IMR-90 (cell line): ENCODE results near the gene MACF1. TPM values are rescaled to one million over a fixed set of nuclear protein-coding genes. Genes with fewer than 3 reads are reported as not detected.
A peak's percentile ranks its signal among the peaks of the same experiment; 100 is the strongest.

ENCODE experiments used
- ATAC-seq: fragments of 200-7000 bp; cut with Tn5 transposase; 2 replicates; pipeline ENCODE4 v1.9.1; 2020; ENCODE audit warnings: low read depth, mild to moderate bottlenecking, moderate library complexity
- BruUV-seq: library from RNA; stranded (reverse); fragments of 400-500 nt; replicated peaks from 2 replicates; lab custom pipeline; 2021; lab: Mats Ljungman, UMichigan
- CTCF ChIA-PET: fragments of 300-600 bp; formaldehyde crosslinking; extraction: SDS; loops from one replicate; lab custom pipeline; 2021; ENCODE audit warnings: antibody characterized with exemption; lab: Yijun Ruan, JAX
- POLR2A ChIA-PET: fragments of 300-600 bp; sonication (Branson Sonifier 250); formaldehyde crosslinking; loops from one replicate; lab custom pipeline; 2022; ENCODE audit warnings: antibody characterized with exemption; ENCODE audit not compliant: unreplicated experiment; lab: Charles Lee
- DNase-seq: peaks from one replicate; pipeline ENCODE4 v3.0.0; 2013
- H2AFZ ChIP-seq: replicated peaks from 2 replicates; pipeline ENCODE3; 2013; ENCODE audit warnings: low read length, mild to moderate bottlenecking; ENCODE audit not compliant: poor library complexity
- H2AK5ac ChIP-seq: 2 replicates; pipeline ENCODE4 v1.6.1; 2013; ENCODE audit warnings: low read depth, low read length, inconsistent platforms
- H2AK9ac ChIP-seq: replicated peaks from 2 replicates; pipeline ENCODE3; 2013; ENCODE audit warnings: mild to moderate bottlenecking, low read depth, low read length, moderate library complexity; ENCODE audit not compliant: poor library complexity
- H2BK120ac ChIP-seq: 2 replicates; pipeline ENCODE4 v1.6.1; 2013; ENCODE audit warnings: low read depth, low read length, inconsistent platforms
- H2BK15ac ChIP-seq: 3 replicates; pipeline ENCODE4 v1.6.1; 2013; ENCODE audit warnings: low read depth, low read length, inconsistent platforms
- H2BK20ac ChIP-seq: 2 replicates; pipeline ENCODE4 v1.6.1; 2013; ENCODE audit warnings: low read depth, mild to moderate bottlenecking, inconsistent platforms, low read length, moderate library complexity
- H2BK5ac ChIP-seq: 2 replicates; pipeline ENCODE4 v1.6.1; 2013; ENCODE audit warnings: mild to moderate bottlenecking, low read depth, low read length, inconsistent platforms; ENCODE audit not compliant: poor library complexity, severe bottlenecking
- H3K14ac ChIP-seq: replicated peaks from 2 replicates; pipeline ENCODE4 v1.6.1; 2013; ENCODE audit warnings: low read depth, low read length, inconsistent platforms
- H3K18ac ChIP-seq: 2 replicates; pipeline ENCODE4 v1.6.1; 2013; ENCODE audit warnings: low read depth, low read length, control low read depth
- H3K23ac ChIP-seq: 2 replicates; pipeline ENCODE4 v1.6.1; 2013; ENCODE audit warnings: low read depth, low read length, inconsistent platforms
- H3K27ac ChIP-seq: 2 replicates; pipeline ENCODE4 v1.5.1; 2013; ENCODE audit warnings: mild to moderate bottlenecking, control low read depth, low read length; ENCODE audit not compliant: insufficient read depth
- H3K27me3 ChIP-seq: 2 replicates; pipeline ENCODE4 v1.6.1; 2013; ENCODE audit warnings: low read length; ENCODE audit not compliant: control insufficient read depth, insufficient read depth
- H3K36me3 ChIP-seq: 2 replicates; pipeline ENCODE4 v1.6.1; 2013; ENCODE audit warnings: low read length, mixed read lengths; ENCODE audit not compliant: control insufficient read depth, insufficient read depth
- H3K4ac ChIP-seq: 2 replicates; pipeline ENCODE4 v1.6.1; 2013; ENCODE audit warnings: low read depth, low read length, inconsistent platforms
- H3K4me1 ChIP-seq: 2 replicates; pipeline ENCODE4 v1.6.1; 2013; ENCODE audit warnings: low read length, mixed read lengths; ENCODE audit not compliant: control insufficient read depth, insufficient read depth
- H3K4me2 ChIP-seq: 2 replicates; pipeline ENCODE4 v1.6.1; 2013; ENCODE audit warnings: low read depth, mild to moderate bottlenecking, control low read depth, low read length, moderate library complexity
- H3K4me3 ChIP-seq: 2 replicates; pipeline ENCODE4 v1.5.1; 2013; ENCODE audit warnings: low read depth, mild to moderate bottlenecking, control low read depth, low read length, moderate library complexity; ENCODE audit not compliant: insufficient read depth
- H3K56ac ChIP-seq: 2 replicates; pipeline ENCODE4 v1.6.1; 2013; ENCODE audit warnings: low read length, inconsistent platforms; ENCODE audit not compliant: insufficient read depth; ENCODE audit errors: extremely low read depth
- H3K79me1 ChIP-seq, 2 experiments: 2 replicates each; pipeline ENCODE4 v1.6.1; 2013; ENCODE audit warnings: low read length in 2 of 2, inconsistent platforms in 1 of 2, low read depth in 1 of 2
- H3K9ac ChIP-seq: 2 replicates; pipeline ENCODE4 v1.6.1; 2013; ENCODE audit warnings: low read depth, low read length, control low read depth
- H3K9me1 ChIP-seq: 2 replicates; pipeline ENCODE4 v1.6.1; 2013; ENCODE audit warnings: low read length, inconsistent platforms; ENCODE audit not compliant: insufficient read depth
- H3K9me3 ChIP-seq: 2 replicates; pipeline ENCODE4 v1.6.1; 2013; ENCODE audit warnings: low read length; ENCODE audit not compliant: control insufficient read depth, insufficient read depth
- H4K20me1 ChIP-seq: 2 replicates; pipeline ENCODE4 v1.6.1; 2013; ENCODE audit warnings: low read length, inconsistent platforms; ENCODE audit not compliant: insufficient read depth
- H4K5ac ChIP-seq: 2 replicates; pipeline ENCODE4 v1.6.1; 2013; ENCODE audit warnings: mild to moderate bottlenecking, low read depth, low read length, control low read depth
- H4K8ac ChIP-seq, 2 experiments: 2 replicates each; pipeline ENCODE4 v1.6.1; 2013; ENCODE audit warnings: low read depth in 2 of 2, low read length in 2 of 2, control low read depth in 1 of 2, inconsistent platforms in 1 of 2
- H4K91ac ChIP-seq: 2 replicates; pipeline ENCODE4 v1.6.1; 2013; ENCODE audit warnings: low read depth, low read length, inconsistent platforms; ENCODE audit not compliant: insufficient read depth
- CHD1 ChIP-seq: IDR thresholded peaks from 2 replicates; pipeline ENCODE4 v1.6.1; 2012; ENCODE audit warnings: low read depth, low read length, improper control_type of control experiment
- FOS ChIP-seq: fragments of 150-350 bp; IDR thresholded peaks from 2 replicates; pipeline ENCODE4 v1.6.1; 2016; ENCODE audit warnings: low read depth, low read length
- POLR2A ChIP-seq: IDR thresholded peaks from 2 replicates; pipeline ENCODE4 v1.6.1; 2012; ENCODE audit warnings: mild to moderate bottlenecking, low read depth, low read length
- RFX5 ChIP-seq: IDR thresholded peaks from 2 replicates; pipeline ENCODE4 v1.8.0; 2012; ENCODE audit warnings: low read depth, mild to moderate bottlenecking, low read length, moderate library complexity
- SMC3 ChIP-seq: fragments of 150-350 bp; IDR thresholded peaks from 2 replicates; pipeline ENCODE4 v1.6.1; 2016; ENCODE audit warnings: low read depth, mild to moderate bottlenecking, antibody characterized with exemption, low read length, moderate library complexity
- WGBS, 2 experiments: methylation state at CpG; one replicate each; pipeline versions ENCODE4 v1.1.5 to v1.1.7; 2013; ENCODE audit warnings: missing lambda C conversion rate in 2 of 2; ENCODE audit not compliant: insufficient read length in 1 of 2; ENCODE audit errors: extremely low coverage in 2 of 2; 5-methylcytosine and 5-hydroxymethylcytosine counted together
- dilution Hi-C: fragments of 300-500 bp; cut with HindIII; formaldehyde crosslinking; loops from one replicate; pipeline ENCODE4 v1.14.3; 2018; ENCODE audit warnings: low sequenced_read_pairs; ENCODE audit not compliant: unreplicated experiment
- in situ Hi-C: fragments of 300-500 bp; cut with MboI; formaldehyde crosslinking; loops from 3 replicates; pipeline ENCODE4 v1.14.3; 2019; ENCODE audit warnings: low sequenced_read_pairs, inconsistent platforms, mixed read lengths
- intact Hi-C: fragments of 100-400 bp; cut with micrococcal nuclease; formaldehyde crosslinking; loops from 2 replicates; pipeline ENCODE4 v1.10.0; 2022
- polyA plus RNA-seq, 3 experiments: library from polyadenylated mRNA; depleted of rRNA; stranded (reverse); fragments of >200 nt; gene quantifications; 2 replicates each; pipeline ENCODE4 v1.2.3, GENCODE V29; 2012; ENCODE audit warnings: low replicate concordance in 1 of 3
- total RNA-seq: library from RNA; depleted of rRNA; stranded (reverse); fragments of >200 nt; gene quantifications from 2 replicates; pipeline ENCODE4 v1.2.3, GENCODE V29; 2012
- TF ChIP-seq, protein P1 (sequence below): conservative IDR thresholded peaks from 2 replicates; pipeline ENCODE4 v1.5.1; 2012; ENCODE audit warnings: mild to moderate bottlenecking, low read depth, low read length, improper control_type of control experiment

Gene MACF1
- total and polyA plus RNA-seq, 2 of the 4 experiments (the other 2 are of a cell fraction), result 67.6 to 369 TPM

GRCh38 chr1:39333296-39333695 is 128.8 kb downstream of the MACF1 start:
- CTCF ChIA-PET, result no interaction called here
- ATAC-seq (no peak), DNase-seq (peak; percentile 29)
- no CpG with 5 or more reads among the region's 4 CpGs for WGBS, 2 experiments
- Histone ChIP-seq H3K4me2 (no peak overlapping the region), H4K20me1 (no peaks in the 10 kb centered on the region; the same call in 1 of the 2 replicates), H3K36me3 (peaks cover 39% of the 10 kb centered on the region), H3K18ac (no peak overlapping the region), H2BK20ac (no peak overlapping the region), H3K14ac (no peak overlapping the region), H3K23ac (no peak overlapping the region), H2AK9ac (no peak overlapping the region), H2BK5ac (no peak overlapping the region), H3K9me1 (no peaks in the 10 kb centered on the region; the same call in 1 of the 2 replicates), H3K9ac (no peak overlapping the region), H4K8ac (no peak overlapping the region), H2BK15ac (no peak overlapping the region), H3K9me3 (no peaks in the 10 kb centered on the region), H2AFZ (no peak overlapping the region), H3K4me1 (no peaks in the 10 kb centered on the region), H3K27me3 (no peaks in the 10 kb centered on the region), H3K27ac (no peak overlapping the region), H2AK5ac (no peak overlapping the region), H4K91ac (no peak overlapping the region), H3K79me1 (peaks cover 28 to 34% of the 10 kb centered on the region in 2 experiments), H4K5ac (no peak overlapping the region), H3K56ac (no peak overlapping the region), H2BK120ac (no peak overlapping the region), H3K4ac (no peak overlapping the region), H3K4me3 (no peak overlapping the region)
- no peak for TF ChIP-seq POLR2A
- TF ChIP-seq, protein P1, sequence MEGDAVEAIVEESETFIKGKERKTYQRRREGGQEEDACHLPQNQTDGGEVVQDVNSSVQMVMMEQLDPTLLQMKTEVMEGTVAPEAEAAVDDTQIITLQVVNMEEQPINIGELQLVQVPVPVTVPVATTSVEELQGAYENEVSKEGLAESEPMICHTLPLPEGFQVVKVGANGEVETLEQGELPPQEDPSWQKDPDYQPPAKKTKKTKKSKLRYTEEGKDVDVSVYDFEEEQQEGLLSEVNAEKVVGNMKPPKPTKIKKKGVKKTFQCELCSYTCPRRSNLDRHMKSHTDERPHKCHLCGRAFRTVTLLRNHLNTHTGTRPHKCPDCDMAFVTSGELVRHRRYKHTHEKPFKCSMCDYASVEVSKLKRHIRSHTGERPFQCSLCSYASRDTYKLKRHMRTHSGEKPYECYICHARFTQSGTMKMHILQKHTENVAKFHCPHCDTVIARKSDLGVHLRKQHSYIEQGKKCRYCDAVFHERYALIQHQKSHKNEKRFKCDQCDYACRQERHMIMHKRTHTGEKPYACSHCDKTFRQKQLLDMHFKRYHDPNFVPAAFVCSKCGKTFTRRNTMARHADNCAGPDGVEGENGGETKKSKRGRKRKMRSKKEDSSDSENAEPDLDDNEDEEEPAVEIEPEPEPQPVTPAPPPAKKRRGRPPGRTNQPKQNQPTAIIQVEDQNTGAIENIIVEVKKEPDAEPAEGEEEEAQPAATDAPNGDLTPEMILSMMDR, result no peak
- TF ChIP-seq FOS, result no peak
- TF ChIP-seq SMC3, result no peak
- no peak for TF ChIP-seq RFX5
- no peak for TF ChIP-seq CHD1
- dilution Hi-C loops (no loop called here), intact Hi-C loops (no loop called here), in situ Hi-C loops (no loop called here)
- POLR2A ChIA-PET, result no interaction called here
- BruUV-seq, result no TSS peak
